Dermis microvascular lymphatic vessel endothelial cell (primary cell): Measurements from ENCODE around the gene RAB19. TPM values are rescaled to one million over a fixed set of nuclear protein-coding genes. Genes with fewer than 3 reads are reported as not detected.
"Not testable (repeated sequence)": the region's sequence is repeated elsewhere in the genome, so short reads cannot be mapped to it uniquely, and the experiment has no call there.

ENCODE experiments used
- DNase-seq, 2 donors: peaks; one replicate each; pipeline versions ENCODE4 v3.0.0 to v3.0.0-alpha.2; 2010; ENCODE audit warnings: low read depth in 2 of 2
- total RNA-seq: library from RNA; depleted of rRNA; stranded (reverse); fragments of >200 nt; gene quantifications from 2 replicates; pipeline ENCODE4 v1.2.1, GENCODE V29; 2014

Gene RAB19
- total RNA-seq, 1 donor from 2014 or later, result 0.26 TPM

- DNase-seq, result peak; percentile 40 to 56
Observed at GRCh38 chr7:140400381-140400780, 3.5 kb upstream of the RAB19 start.

- DNase-seq, result no peak
Observed at GRCh38 chr7:140402178-140402835, 1.6 kb upstream of the RAB19 start.

GRCh38 chr7:140404565-140405065 lies 757 bp downstream of the RAB19 start:
- no peak for DNase-seq

GRCh38 chr7:140415361-140415760 lies 11.5 kb downstream of the RAB19 start:
- DNase-seq, result no peak

GRCh38 chr7:140415816-140416215 lies 12.0 kb downstream of the RAB19 start:
- not testable (repeated sequence) for DNase-seq

- DNase-seq, result no peak
Observed at GRCh38 chr7:140416560-140416959, 12.7 kb downstream of the RAB19 start.

GRCh38 chr7:140417456-140418155 lies 13.7 kb downstream of the RAB19 start:
- no peak for DNase-seq

- not testable (repeated sequence) for DNase-seq
Observed at GRCh38 chr7:140418156-140418472, 14.3 kb downstream of the RAB19 start.

- no peak for DNase-seq
Observed at GRCh38 chr7:140418653-140419052, 14.8 kb downstream of the RAB19 start.

GRCh38 chr7:140421521-140421920 lies 17.7 kb downstream of the RAB19 start:
- DNase-seq, result no peak

GRCh38 chr7:140423501-140423900 lies 19.6 kb downstream of the RAB19 start:
- no peak for DNase-seq

GRCh38 chr7:140425718-140426117 lies 21.9 kb downstream of the RAB19 start:
- no peak for DNase-seq

GRCh38 chr7:140426130-140426529 lies 22.3 kb downstream of the RAB19 start:
- DNase-seq, result no peak

GRCh38 chr7:140433396-140433795 lies 29.5 kb downstream of the RAB19 start:
- no peak for DNase-seq

- no peak for DNase-seq
Observed at GRCh38 chr7:140435252-140435895, 31.5 kb downstream of the RAB19 start.

GRCh38 chr7:140439359-140439758 lies 35.5 kb downstream of the RAB19 start:
- DNase-seq, result no peak

- DNase-seq, result no peak
Observed at GRCh38 chr7:140440593-140440992, 36.7 kb downstream of the RAB19 start.

- no peak for DNase-seq
Observed at GRCh38 chr7:140441519-140441918, 37.7 kb downstream of the RAB19 start.

GRCh38 chr7:140446467-140446866 lies 42.6 kb downstream of the RAB19 start:
- DNase-seq, result no peak

- no peak for DNase-seq
Observed at GRCh38 chr7:140447841-140448240, 44.0 kb downstream of the RAB19 start.

GRCh38 chr7:140448781-140449480 lies 45.1 kb downstream of the RAB19 start:
- DNase-seq, result no peak

GRCh38 chr7:140451716-140452115 lies 47.9 kb downstream of the RAB19 start:
- DNase-seq, result no peak
